Neural cell (in vitro differentiated cells): Measurements from ENCODE around the gene PHF23.

ENCODE experiments used
- EP300 ChIP-seq: fragments of 450-650 bp; conservative IDR thresholded peaks from 2 replicates; pipeline ENCODE4 v1.6.1; 2014; ENCODE audit warnings: antibody characterized with exemption, mild to moderate bottlenecking, moderate library complexity; ENCODE audit not compliant: poor library complexity, severe bottlenecking
- EZH2 ChIP-seq: fragments of 200-600, 300-800 bp; shearing (Covaris generic), sonication (generic); IDR thresholded peaks from 2 replicates; pipeline ENCODE4 v1.6.1; 2014; ENCODE audit warnings: antibody characterized with exemption, low read length, borderline replicate concordance, mild to moderate bottlenecking; ENCODE audit not compliant: insufficient read depth, poor library complexity, severe bottlenecking
- POLR2AphosphoS5 ChIP-seq: IDR thresholded peaks from 2 replicates; pipeline ENCODE4 v1.6.1; 2012
- RAD21 ChIP-seq: fragments of 450-650 bp; conservative IDR thresholded peaks from 2 replicates; pipeline ENCODE4 v1.6.1; 2014; ENCODE audit warnings: antibody characterized with exemption, mild to moderate bottlenecking, moderate library complexity
- TF ChIP-seq, protein P1 (sequence below): fragments of 450-650 bp; IDR thresholded peaks from 2 replicates; pipeline ENCODE4 v1.5.1; 2014; ENCODE audit warnings: antibody characterized with exemption, mild to moderate bottlenecking, moderate library complexity; ENCODE audit not compliant: poor library complexity, severe bottlenecking
- TF ChIP-seq, protein P2 (sequence below): IDR thresholded peaks from 2 replicates; pipeline ENCODE4 v1.6.1; 2012; ENCODE audit warnings: borderline replicate concordance

DNA sequence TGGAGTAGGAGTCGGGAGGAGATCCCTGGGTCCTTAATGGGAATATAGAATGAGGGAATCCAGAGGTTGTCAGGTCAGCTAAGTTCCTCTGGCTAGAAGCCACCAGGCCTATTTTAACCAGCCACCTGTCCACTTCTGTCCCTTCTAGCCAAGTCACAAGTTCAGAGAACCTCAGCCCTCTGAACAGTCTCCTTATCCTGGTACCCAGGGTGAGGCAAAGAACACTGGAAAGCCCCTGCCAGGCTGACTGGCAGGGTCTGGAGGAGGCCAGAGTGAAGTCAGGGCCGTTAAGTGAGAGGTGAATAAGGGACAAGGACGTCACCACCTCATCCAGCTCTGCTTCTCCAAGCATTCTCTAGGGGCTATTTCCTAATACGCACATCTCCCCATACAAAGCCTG is 9.5 kb upstream of the PHF23 start:
- TF ChIP-seq, protein P1, sequence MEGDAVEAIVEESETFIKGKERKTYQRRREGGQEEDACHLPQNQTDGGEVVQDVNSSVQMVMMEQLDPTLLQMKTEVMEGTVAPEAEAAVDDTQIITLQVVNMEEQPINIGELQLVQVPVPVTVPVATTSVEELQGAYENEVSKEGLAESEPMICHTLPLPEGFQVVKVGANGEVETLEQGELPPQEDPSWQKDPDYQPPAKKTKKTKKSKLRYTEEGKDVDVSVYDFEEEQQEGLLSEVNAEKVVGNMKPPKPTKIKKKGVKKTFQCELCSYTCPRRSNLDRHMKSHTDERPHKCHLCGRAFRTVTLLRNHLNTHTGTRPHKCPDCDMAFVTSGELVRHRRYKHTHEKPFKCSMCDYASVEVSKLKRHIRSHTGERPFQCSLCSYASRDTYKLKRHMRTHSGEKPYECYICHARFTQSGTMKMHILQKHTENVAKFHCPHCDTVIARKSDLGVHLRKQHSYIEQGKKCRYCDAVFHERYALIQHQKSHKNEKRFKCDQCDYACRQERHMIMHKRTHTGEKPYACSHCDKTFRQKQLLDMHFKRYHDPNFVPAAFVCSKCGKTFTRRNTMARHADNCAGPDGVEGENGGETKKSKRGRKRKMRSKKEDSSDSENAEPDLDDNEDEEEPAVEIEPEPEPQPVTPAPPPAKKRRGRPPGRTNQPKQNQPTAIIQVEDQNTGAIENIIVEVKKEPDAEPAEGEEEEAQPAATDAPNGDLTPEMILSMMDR, result no peak
- TF ChIP-seq EP300 (no peak), POLR2AphosphoS5 (no peak), RAD21 (no peak), EZH2 (no peak)
- TF ChIP-seq, protein P2, sequence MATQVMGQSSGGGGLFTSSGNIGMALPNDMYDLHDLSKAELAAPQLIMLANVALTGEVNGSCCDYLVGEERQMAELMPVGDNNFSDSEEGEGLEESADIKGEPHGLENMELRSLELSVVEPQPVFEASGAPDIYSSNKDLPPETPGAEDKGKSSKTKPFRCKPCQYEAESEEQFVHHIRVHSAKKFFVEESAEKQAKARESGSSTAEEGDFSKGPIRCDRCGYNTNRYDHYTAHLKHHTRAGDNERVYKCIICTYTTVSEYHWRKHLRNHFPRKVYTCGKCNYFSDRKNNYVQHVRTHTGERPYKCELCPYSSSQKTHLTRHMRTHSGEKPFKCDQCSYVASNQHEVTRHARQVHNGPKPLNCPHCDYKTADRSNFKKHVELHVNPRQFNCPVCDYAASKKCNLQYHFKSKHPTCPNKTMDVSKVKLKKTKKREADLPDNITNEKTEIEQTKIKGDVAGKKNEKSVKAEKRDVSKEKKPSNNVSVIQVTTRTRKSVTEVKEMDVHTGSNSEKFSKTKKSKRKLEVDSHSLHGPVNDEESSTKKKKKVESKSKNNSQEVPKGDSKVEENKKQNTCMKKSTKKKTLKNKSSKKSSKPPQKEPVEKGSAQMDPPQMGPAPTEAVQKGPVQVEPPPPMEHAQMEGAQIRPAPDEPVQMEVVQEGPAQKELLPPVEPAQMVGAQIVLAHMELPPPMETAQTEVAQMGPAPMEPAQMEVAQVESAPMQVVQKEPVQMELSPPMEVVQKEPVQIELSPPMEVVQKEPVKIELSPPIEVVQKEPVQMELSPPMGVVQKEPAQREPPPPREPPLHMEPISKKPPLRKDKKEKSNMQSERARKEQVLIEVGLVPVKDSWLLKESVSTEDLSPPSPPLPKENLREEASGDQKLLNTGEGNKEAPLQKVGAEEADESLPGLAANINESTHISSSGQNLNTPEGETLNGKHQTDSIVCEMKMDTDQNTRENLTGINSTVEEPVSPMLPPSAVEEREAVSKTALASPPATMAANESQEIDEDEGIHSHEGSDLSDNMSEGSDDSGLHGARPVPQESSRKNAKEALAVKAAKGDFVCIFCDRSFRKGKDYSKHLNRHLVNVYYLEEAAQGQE, result no peak
